GM19397 (cell line): ENCODE measurements around the gene MEI1.
"Not testable (repeated sequence)": the region's sequence is repeated elsewhere in the genome, so short reads cannot be mapped to it uniquely, and the experiment has no call there.

Experiments
- ATAC-seq: cut with Tn5 transposase; IDR thresholded peaks from one replicate; pipeline ENCODE4 v1.9.1; 2021; ENCODE audit warnings: mild to moderate bottlenecking, moderate library complexity; ENCODE audit not compliant: unreplicated experiment

The MEI1 gene

GRCh38 chr22:41699264-41700107 is at the start of gene MEI1:
MEI1 (plus strand) TSS chr22:41699503; CDS start chr22:41699539, 36 bp downstream.
- no peak for ATAC-seq

- no peak for ATAC-seq
Measured at GRCh38 chr22:41650229-41650628, 49.1 kb upstream of the MEI1 start.

GRCh38 chr22:41650821-41651220 is 48.5 kb upstream of the MEI1 start:
- no peak for ATAC-seq

- ATAC-seq = no peak
Measured at GRCh38 chr22:41654322-41654721, 45.0 kb upstream of the MEI1 start.

GRCh38 chr22:41656556-41656955 is 42.7 kb upstream of the MEI1 start:
- no peak for ATAC-seq

GRCh38 chr22:41657709-41658108 is 41.6 kb upstream of the MEI1 start:
- no peak for ATAC-seq

- no peak for ATAC-seq
Measured at GRCh38 chr22:41658869-41659268, 40.4 kb upstream of the MEI1 start.

GRCh38 chr22:41659941-41660340 is 39.4 kb upstream of the MEI1 start:
- ATAC-seq = no peak

- no peak for ATAC-seq
Measured at GRCh38 chr22:41660416-41660815, 38.9 kb upstream of the MEI1 start.

GRCh38 chr22:41661088-41661487 is 38.2 kb upstream of the MEI1 start:
- ATAC-seq = no peak

GRCh38 chr22:41661713-41662112 is 37.6 kb upstream of the MEI1 start:
- no peak for ATAC-seq

- not testable (repeated sequence) for ATAC-seq
Measured at GRCh38 chr22:41663594-41663993, 35.7 kb upstream of the MEI1 start.

- no peak for ATAC-seq
Measured at GRCh38 chr22:41664490-41664889, 34.8 kb upstream of the MEI1 start.

GRCh38 chr22:41664951-41665350 is 34.4 kb upstream of the MEI1 start:
- no peak for ATAC-seq

- no peak for ATAC-seq
Measured at GRCh38 chr22:41668971-41669911, 30.1 kb upstream of the MEI1 start.

- not testable (repeated sequence) for ATAC-seq
Measured at GRCh38 chr22:41672096-41672495, 27.2 kb upstream of the MEI1 start.

- ATAC-seq = no peak
Measured at GRCh38 chr22:41672780-41673509, 26.4 kb upstream of the MEI1 start.

- no peak for ATAC-seq
Measured at GRCh38 chr22:41674846-41675340, 24.4 kb upstream of the MEI1 start.

- no peak for ATAC-seq
Measured at GRCh38 chr22:41676134-41676533, 23.2 kb upstream of the MEI1 start.

GRCh38 chr22:41681616-41682015 is 17.7 kb upstream of the MEI1 start:
- no peak for ATAC-seq
